Pulmonary artery endothelial cell (primary cell): Measurements from ENCODE around the gene ANKS3. TPM values are rescaled to one million over a fixed set of nuclear protein-coding genes. Genes with fewer than 3 reads are reported as not detected.
A peak's percentile ranks its signal among the peaks of the same experiment; 100 is the strongest.

ENCODE experiments used
- DNase-seq: peaks from one replicate; pipeline ENCODE4 v3.0.0-alpha.2; 2011; ENCODE audit warnings: low read depth, low spot score
- total RNA-seq: library from RNA; depleted of rRNA; stranded (reverse); fragments of >200 nt; gene quantifications from 2 replicates; pipeline ENCODE4 v1.2.3, GENCODE V29; 2014

ANKS3 gene
- total RNA-seq, 1 donor from 2014 or later = 14.3 TPM

- no peak for DNase-seq
Observed at GRCh38 chr16:4696905-4697847, 36.9 kb downstream of the ANKS3 start.

GRCh38 chr16:4696172-4696904 is 37.7 kb downstream of the ANKS3 start:
- DNase-seq = no peak

DNA sequence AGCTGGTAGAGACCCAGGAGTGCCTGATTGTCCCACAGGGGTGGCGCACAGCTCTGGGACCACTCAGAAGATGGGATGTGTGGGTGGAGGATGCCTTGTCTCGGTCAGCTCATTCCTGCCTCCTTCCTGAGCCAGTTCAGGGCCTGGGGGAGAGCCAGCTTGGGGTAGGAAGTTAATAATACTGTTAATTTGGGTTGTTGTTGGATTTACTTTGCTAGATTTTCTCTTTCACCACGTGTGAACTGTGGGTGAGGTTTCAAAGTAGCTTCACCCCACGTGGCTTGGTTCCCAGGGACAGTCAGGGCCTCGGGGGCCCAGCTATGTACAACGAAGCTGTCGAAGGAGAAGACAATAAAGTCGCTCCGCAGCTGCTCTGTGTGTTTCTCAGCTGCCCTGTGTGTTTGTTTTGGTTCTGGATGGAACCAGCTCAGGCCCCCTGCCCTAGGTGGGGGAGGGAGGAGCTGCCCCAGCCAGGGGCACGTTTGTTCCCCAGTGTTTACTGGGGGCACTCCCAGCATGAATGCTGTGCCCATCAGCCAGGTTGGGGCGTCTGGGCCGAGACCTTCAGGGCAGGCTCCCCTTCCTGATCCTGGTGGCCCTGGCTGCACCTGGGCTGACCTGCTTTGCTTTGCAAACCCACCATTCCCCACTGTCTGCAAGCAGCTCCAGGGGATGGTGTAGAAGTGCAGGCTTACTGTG is 38.4 kb downstream of the ANKS3 start:
- DNase-seq = no peak

DNA sequence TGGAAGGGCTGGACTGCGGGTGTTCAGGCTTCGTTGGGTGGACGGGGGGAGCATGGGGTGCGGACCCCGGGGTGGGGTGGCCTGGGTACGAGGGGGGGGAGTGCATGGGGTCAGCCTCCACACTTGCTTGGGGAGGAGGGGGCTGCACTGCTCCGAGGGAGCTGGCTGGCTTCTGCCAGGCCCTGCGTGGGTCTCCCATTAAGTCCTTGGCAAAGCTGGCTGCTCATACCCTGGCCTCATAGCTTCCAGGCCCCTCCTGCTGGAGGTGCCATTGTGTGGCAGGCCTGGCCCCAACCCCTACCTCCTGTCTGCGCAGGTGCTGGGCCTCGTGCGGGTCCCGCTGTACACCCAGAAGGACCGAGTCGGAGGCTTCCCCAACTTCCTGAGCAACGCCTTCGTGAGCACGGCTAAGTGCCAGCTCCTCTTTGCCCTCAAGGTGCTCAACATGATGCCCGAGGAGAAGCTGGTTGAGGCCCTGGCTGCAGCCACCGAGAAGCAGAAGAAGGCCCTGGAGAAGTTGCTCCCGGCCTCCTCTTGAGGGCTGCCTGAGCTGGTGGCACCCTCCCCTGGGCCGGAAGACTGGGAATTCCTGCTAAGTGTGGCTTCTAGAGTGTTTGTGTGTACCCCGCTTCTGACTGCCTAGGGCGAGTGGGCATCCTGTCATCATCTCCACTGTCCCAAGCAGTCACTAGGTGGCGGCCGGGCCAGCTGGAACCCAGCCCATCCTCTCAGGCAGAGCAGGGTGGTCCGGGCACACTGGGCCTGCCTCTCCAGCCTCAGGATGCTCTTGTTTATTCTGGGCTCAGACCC is 39.2 kb downstream of the ANKS3 start:
- DNase-seq = no peak

DNA sequence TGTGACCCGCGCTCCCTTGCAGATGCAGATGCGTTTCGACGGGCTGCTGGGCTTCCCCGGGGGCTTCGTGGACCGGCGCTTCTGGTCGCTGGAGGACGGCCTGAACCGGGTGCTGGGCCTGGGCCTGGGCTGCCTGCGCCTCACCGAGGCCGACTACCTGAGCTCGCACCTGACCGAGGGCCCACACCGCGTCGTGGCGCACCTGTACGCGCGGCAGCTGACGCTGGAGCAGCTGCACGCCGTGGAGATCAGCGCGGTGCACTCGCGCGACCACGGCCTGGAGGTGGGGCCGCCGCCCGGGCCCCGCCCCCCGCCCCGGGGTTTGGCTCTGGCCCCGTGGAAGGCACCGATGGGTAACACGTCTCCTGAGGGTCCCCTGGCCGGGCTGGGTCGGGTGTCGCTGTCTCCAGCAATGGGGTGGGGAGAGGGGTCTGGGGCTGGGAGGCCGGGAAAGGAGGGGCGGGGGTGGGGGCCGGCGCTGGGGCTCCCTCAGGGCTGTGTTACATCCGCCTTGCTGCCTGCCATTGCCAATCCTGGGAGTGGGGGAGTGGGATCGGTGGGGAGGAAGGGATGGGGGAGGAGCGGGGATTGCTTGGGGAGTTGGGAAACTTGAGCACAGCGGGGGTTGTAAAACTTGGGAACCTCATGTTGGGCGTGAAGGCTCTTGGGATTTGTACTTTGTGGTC is 40.0 kb downstream of the ANKS3 start:
- no peak for DNase-seq

DNA sequence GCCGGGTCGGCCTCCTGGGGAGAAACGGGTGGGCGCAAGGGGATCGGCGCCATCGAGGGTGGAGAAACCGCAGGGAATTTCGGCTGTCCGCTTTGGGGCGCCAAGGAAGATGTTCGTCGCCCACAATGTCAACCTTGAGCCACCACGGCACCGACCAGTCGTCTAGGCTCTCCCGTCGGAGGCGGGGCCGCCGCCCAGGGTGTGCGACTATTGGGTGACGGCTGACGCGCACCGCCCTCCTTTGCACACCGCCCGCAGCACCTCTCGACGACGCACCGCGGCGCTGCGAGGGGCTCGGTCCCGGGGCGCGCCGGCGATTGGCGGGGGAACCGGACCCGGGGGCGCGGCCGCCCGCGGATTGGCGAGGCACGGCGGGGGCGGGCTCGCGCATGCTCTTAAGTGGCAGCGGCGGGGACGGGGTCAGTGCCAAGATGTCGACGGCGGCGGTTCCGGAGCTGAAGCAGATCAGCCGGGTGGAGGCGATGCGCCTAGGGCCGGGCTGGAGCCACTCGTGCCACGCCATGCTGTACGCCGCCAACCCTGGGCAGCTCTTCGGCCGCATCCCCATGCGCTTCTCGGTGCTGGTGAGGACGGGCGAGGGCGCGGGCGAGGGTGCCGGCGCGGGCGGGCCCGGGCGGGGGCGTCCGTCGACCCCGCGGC is 40.6 kb downstream of the ANKS3 start, which contains the start of gene NUDT16L1:
NUDT16L1 (plus strand) TSS at position 267 of the 660 bp plus-strand sequence; CDS start at position 432, 165 bp downstream.
- peak; percentile 76 for DNase-seq

DNA sequence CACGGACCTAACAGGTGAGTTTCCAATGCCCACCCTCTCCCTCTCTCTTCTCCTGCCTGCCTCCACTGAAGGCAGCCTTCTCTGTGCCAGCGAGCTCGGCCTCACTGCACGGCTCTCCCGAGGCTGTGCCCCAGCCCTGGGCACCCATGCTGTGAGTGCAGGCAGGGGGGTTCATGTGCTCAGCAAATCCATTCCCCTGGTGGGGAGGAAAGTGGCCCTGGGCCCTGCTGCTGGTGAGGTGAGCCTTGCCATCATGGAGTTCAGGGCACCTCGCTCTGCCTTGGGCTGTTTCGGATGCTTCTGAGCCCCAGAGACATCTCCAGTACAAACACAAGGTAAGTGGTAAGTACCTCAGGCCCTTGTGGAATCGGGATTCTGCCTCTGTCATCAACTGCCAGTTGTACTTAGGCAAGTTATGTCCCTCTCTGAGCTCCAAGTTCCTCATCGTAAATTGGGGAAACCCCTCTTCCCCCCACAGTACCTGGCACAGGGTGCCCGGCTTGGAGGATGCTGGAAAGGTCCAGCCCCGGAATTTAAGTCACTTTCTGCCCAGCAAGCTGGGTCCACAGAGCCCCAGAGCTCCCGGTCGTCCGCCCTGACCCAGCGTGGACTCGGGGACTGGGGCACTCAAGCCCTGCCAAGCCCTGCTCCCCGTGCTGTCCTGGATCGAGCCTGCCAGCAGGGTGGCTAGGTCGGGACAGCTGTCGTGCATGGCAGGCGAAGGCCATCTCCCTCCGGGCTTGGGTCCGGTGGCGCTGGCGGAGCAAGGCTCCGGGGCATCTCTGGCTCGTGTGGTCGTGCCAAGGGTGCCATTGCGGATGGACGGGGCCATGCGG is 41.4 kb downstream of the ANKS3 start:
- no peak for DNase-seq

DNA sequence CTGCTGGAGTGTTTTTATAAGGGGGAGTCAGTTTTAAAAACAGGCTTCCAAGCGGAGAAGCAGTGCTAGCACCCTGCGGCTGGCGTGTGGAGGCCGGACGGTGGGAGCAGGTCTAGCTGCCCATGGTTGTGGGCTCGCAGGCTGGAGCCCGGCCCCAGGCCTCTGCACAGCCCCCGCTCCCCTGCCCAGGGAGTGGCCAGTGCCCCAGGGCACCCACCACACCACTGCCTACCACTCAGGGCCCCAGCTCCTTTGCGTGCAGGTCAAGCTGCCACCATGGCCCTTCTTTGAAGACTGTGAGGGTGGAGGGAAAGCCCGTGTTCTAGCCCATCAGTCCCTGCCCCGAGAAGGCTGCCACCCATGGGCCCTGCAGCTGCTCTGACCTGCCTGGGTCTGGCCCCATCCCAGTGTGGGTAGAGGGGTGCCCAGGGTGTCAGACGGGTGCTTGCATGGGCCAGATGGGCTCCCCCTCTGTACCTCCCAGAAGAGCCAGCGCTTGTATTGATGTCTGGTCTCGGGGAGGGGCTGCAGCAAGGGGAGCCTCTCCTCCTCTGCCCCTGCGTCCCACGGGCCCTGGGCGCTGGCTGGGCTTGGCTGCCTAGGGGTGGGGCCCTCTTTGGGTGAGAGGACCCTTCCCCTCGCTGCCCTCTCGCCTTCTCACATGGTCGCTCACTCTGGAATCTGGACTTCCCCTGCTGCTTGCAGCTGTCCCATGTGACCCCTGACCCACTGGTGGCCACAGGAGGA is 42.2 kb downstream of the ANKS3 start:
- DNase-seq = no peak

- DNase-seq = no peak
Observed at GRCh38 chr16:4690946-4691665, 43.0 kb downstream of the ANKS3 start.

DNA sequence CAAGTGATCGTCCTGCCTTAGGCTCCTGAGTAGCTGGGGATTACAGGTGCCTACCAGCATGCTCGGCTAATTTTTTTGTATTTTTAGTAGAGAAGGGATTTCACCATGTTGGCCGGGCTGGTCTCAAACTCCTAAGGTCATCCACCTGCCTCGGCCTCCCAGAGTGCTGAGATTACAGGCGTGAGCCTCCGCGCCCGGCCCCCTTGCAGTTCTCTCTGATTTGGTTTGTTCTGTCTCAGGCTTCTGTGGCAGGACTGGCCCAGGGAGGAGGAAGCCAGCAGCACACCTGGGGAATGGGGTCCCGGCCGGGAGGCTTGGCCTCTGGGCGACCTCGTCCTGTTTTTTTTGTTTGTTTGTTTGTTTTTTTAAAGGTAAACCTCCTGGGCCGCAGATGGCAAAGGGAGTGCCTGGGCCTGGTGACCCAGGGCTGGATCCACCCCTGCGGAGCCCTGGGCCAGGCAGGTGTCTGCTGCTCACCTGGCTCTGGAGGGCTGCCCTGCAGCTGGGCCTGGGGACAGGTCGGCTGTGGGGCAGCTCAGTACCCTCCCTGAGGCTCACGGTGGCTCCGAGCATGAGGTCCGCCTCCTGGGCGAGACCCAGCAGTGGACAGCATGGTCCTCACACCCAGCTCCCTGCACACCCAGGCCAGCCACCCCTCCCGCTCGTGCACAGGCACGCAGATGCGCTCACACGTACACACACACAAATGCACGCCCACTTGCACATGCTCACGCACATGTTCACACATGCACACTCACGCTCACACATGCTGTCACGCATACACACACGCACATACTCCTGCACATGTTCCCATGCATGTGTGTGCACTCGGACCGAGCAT is 44.0 kb downstream of the ANKS3 start:
- no peak for DNase-seq

DNA sequence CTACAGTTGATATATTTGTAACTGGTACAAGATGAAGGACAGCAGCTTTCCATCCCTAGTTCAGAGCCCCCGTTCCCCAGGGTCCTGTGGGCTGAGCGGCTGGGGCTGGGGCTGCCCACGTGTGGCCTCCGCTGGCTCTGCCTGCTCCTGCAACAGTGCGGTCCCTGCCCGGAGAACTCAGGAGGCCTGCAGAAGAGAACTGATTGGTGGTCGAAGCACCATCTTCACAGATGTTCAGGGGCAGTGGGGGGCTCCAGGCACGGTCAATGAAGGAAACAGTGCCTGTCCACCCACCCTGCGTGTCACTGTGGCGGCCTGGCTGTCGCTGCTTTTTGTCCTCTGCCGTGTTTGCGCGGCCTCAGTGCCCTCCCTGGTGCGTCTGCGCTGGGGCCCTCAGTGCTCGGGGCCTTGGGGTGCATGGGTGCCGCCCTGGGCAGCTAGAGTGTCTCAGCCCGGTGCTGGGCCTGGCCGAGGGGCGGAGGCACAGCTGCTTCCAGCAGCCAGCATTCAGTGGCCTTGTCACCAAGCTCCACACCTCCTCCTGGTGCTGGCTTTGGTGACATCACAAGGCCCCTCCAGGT is 44.9 kb downstream of the ANKS3 start:
- no peak for DNase-seq

DNA sequence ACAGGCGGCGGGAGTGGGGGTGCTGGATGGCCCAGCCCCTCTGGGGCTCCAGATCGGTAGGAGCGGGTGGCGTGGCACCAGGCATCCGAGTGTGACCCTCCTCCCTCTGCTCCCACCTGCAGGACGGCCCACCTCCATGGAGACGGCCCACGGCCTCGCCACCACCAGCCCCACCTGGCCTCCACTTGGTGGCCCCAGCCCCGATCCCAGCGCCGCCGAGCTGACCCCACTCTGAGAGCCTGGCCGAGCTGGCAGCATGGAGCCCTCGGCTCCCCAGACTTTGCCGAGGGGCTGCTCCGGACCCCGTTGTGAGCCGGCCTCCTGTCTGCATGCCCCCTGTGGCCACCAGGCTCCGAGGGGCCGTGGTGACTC is 45.4 kb downstream of the ANKS3 start:
- no peak for DNase-seq

- no peak for DNase-seq
Observed at GRCh38 chr16:4687946-4688673, 46.0 kb downstream of the ANKS3 start.

GRCh38 chr16:4687416-4687815 is 46.7 kb downstream of the ANKS3 start:
- DNase-seq = no peak

DNA sequence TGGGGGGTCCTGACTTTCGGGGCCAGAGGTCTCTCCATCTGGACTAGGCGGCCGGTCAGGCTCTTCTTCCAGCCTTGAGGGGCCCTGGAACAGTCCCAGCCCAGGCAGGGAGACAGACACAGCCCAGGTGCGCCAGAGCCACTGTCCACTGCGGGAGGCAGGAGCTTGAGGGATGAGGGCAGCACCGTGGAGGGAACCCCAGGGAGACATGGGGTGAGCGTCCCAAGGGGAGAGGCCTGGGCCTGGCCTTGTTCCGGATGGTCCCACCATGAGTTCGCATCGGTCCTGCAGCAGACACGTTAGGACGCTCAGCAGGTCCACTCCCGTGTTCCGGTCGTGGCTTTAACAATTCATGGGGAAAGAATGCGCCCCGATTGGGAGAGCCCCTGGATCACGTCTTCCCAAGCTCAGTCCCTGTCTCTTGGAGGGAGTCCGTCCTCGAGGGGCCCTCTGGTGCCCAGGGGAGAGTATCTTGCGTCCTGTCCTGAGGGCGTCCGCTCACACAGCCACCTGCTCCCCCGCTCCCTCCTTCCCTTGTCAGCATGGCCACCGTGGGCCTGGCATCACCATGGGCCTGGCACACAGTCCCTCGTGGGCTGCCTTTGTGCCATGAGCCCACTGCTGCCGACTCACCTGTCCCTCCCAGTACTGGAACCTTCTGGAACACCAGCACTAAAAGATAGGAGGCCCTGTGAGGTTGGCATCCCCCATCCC is 47.4 kb downstream of the ANKS3 start:
- no peak for DNase-seq
